Measurements from ENCODE around the gene EPHB2. TPM values are rescaled to one million over a fixed set of nuclear protein-coding genes. Genes with fewer than 3 reads are reported as not detected.

EPHB2 gene
- total and polyA plus RNA-seq, 2 experiments from 2014 or later = 1.0 to 5.1 TPM

- Histone ChIP-seq H3K9me2 (ENCODE audit: insufficient read depth) (no peaks in the 10 kb centered on the region), H3K27me3 (replicated peaks; ENCODE audit: insufficient read depth) (no peaks in the 10 kb centered on the region), H3K4me2 (ENCODE audit: unreplicated experiment) (no peak overlapping the region), H3K27ac (no peak overlapping the region), H3K4me1 (ENCODE audit: insufficient read depth) (peaks cover 19% of the 10 kb centered on the region), H3F3A (ENCODE audit: insufficient read depth) (no peaks in the 10 kb centered on the region), H3K79me2 (ENCODE audit: insufficient read depth) (no peaks in the 10 kb centered on the region), H3K9ac (no peak overlapping the region), H4K20me1 (ENCODE audit: insufficient read depth) (no peaks in the 10 kb centered on the region), H2AFZ (no peak overlapping the region), H3K4me3 (no peak overlapping the region), H3K36me3 (ENCODE audit: low read depth) (no peaks in the 10 kb centered on the region), H3K9me3 (ENCODE audit: low read depth) (no peaks in the 10 kb centered on the region)
- WGBS, 2 experiments (ENCODE audit: low coverage in 1 of 2, low lambda C conversion rate in 2 of 2, missing lambda C conversion rate in 2 of 2) = 75 to 80% methylated on average over 10 of the region's 10 CpGs
- TF ChIP-seq EZH2 (IDR thresholded peaks at IDR 0.05; ENCODE audit: insufficient read depth, poor library complexity, severe bottlenecking) (no peak), EZH2phosphoT487 (IDR thresholded peaks at IDR 0.05; ENCODE audit: insufficient read depth, low read depth) (no peak)
- no peak for DNase-seq
- in situ Hi-C loops (cut with MboI) = no loop called here
These were observed 113.8 kb downstream of the EPHB2 start for GRCh38 chr1:22824466-22824865.

GRCh38 chr1:22824975-22825374, 114.3 kb downstream of the EPHB2 start:
- H3F3A ChIP-seq (ENCODE audit: insufficient read depth) = no peaks in the 10 kb centered on the region
- no peak overlapping the region for H2AFZ ChIP-seq
- no peaks in the 10 kb centered on the region for H3K9me2 ChIP-seq (ENCODE audit: insufficient read depth)
- H3K4me3 ChIP-seq = no peak overlapping the region
- no peaks in the 10 kb centered on the region for H3K36me3 ChIP-seq (ENCODE audit: low read depth)
- H3K4me1 ChIP-seq (ENCODE audit: insufficient read depth) = peaks cover 19% of the 10 kb centered on the region
- TF ChIP-seq EZH2 (IDR thresholded peaks at IDR 0.05; ENCODE audit: insufficient read depth, poor library complexity, severe bottlenecking) (no peak), EZH2phosphoT487 (IDR thresholded peaks at IDR 0.05; ENCODE audit: insufficient read depth, low read depth) (no peak)
- H4K20me1 ChIP-seq (ENCODE audit: insufficient read depth) = no peaks in the 10 kb centered on the region
- H3K9ac ChIP-seq = no peak overlapping the region
- no peaks in the 10 kb centered on the region for H3K79me2 ChIP-seq (ENCODE audit: insufficient read depth)
- H3K9me3 ChIP-seq (ENCODE audit: low read depth) = no peaks in the 10 kb centered on the region
- in situ Hi-C loops (cut with MboI) = no loop called here
- WGBS, 2 experiments (ENCODE audit: low coverage in 1 of 2, low lambda C conversion rate in 2 of 2, missing lambda C conversion rate in 2 of 2) = 94 to 95% methylated on average over 5 of the region's 5 CpGs
- no peak overlapping the region for H3K4me2 ChIP-seq (ENCODE audit: unreplicated experiment)
- no peak for DNase-seq
- no peak overlapping the region for H3K27ac ChIP-seq
- H3K27me3 ChIP-seq (replicated peaks; ENCODE audit: insufficient read depth) = no peaks in the 10 kb centered on the region

GRCh38 chr1:22825486-22826189, 115.0 kb downstream of the EPHB2 start:
- H3K9me2 ChIP-seq (ENCODE audit: insufficient read depth) = no peaks in the 10 kb centered on the region
- no peak overlapping the region for H3K9ac ChIP-seq
- DNase-seq = no peak
- peaks cover 19% of the 10 kb centered on the region for H3K4me1 ChIP-seq (ENCODE audit: insufficient read depth)
- in situ Hi-C loops (cut with MboI) = no loop called here
- no peak overlapping the region for H3K4me3 ChIP-seq
- H3K36me3 ChIP-seq (ENCODE audit: low read depth) = no peaks in the 10 kb centered on the region
- H3F3A ChIP-seq (ENCODE audit: insufficient read depth) = no peaks in the 10 kb centered on the region
- no peaks in the 10 kb centered on the region for H3K9me3 ChIP-seq (ENCODE audit: low read depth)
- WGBS, 2 experiments (ENCODE audit: low coverage in 1 of 2, low lambda C conversion rate in 2 of 2, missing lambda C conversion rate in 2 of 2) = 85 to 90% methylated on average over 4 of the region's 4 CpGs
- no peaks in the 10 kb centered on the region for H4K20me1 ChIP-seq (ENCODE audit: insufficient read depth)
- H3K27ac ChIP-seq = no peak overlapping the region
- TF ChIP-seq EZH2phosphoT487 (IDR thresholded peaks at IDR 0.05; ENCODE audit: insufficient read depth, low read depth) (no peak), EZH2 (IDR thresholded peaks at IDR 0.05; ENCODE audit: insufficient read depth, poor library complexity, severe bottlenecking) (no peak)
- no peaks in the 10 kb centered on the region for H3K27me3 ChIP-seq (replicated peaks; ENCODE audit: insufficient read depth)
- no peak overlapping the region for H3K4me2 ChIP-seq (ENCODE audit: unreplicated experiment)
- no peaks in the 10 kb centered on the region for H3K79me2 ChIP-seq (ENCODE audit: insufficient read depth)
- H2AFZ ChIP-seq = no peak overlapping the region

GRCh38 chr1:22826604-22827580, 116.3 kb downstream of the EPHB2 start:
- Histone ChIP-seq H3K36me3 (ENCODE audit: low read depth) (no peaks in the 10 kb centered on the region), H3F3A (ENCODE audit: insufficient read depth) (no peaks in the 10 kb centered on the region), H3K27me3 (replicated peaks; ENCODE audit: insufficient read depth) (no peaks in the 10 kb centered on the region), H3K79me2 (ENCODE audit: insufficient read depth) (no peaks in the 10 kb centered on the region), H3K4me1 (ENCODE audit: insufficient read depth) (peaks cover 25% of the 10 kb centered on the region), H3K9me3 (ENCODE audit: low read depth) (no peaks in the 10 kb centered on the region), H4K20me1 (ENCODE audit: insufficient read depth) (no peaks in the 10 kb centered on the region), H2AFZ (no peak overlapping the region), H3K4me2 (ENCODE audit: unreplicated experiment) (no peak overlapping the region), H3K4me3 (no peak overlapping the region), H3K9ac (no peak overlapping the region), H3K9me2 (ENCODE audit: insufficient read depth) (no peaks in the 10 kb centered on the region), H3K27ac (no peak overlapping the region)
- in situ Hi-C loops (cut with MboI) = no loop called here
- TF ChIP-seq EZH2 (IDR thresholded peaks at IDR 0.05; ENCODE audit: insufficient read depth, poor library complexity, severe bottlenecking) (no peak), EZH2phosphoT487 (IDR thresholded peaks at IDR 0.05; ENCODE audit: insufficient read depth, low read depth) (no peak)
- peak; percentile 32 for DNase-seq
- WGBS, 2 experiments (ENCODE audit: low coverage in 1 of 2, low lambda C conversion rate in 2 of 2, missing lambda C conversion rate in 2 of 2) = 77 to 80% methylated on average over 15 of the region's 15 CpGs

Data from GM23248 (cell line).